ENCODE measurements around the gene KHDRBS2. TPM values are rescaled to one million over a fixed set of nuclear protein-coding genes. Genes with fewer than 3 reads are reported as not detected.

KHDRBS2 gene
- total RNA-seq = not detected in 2 replicates

DNA sequence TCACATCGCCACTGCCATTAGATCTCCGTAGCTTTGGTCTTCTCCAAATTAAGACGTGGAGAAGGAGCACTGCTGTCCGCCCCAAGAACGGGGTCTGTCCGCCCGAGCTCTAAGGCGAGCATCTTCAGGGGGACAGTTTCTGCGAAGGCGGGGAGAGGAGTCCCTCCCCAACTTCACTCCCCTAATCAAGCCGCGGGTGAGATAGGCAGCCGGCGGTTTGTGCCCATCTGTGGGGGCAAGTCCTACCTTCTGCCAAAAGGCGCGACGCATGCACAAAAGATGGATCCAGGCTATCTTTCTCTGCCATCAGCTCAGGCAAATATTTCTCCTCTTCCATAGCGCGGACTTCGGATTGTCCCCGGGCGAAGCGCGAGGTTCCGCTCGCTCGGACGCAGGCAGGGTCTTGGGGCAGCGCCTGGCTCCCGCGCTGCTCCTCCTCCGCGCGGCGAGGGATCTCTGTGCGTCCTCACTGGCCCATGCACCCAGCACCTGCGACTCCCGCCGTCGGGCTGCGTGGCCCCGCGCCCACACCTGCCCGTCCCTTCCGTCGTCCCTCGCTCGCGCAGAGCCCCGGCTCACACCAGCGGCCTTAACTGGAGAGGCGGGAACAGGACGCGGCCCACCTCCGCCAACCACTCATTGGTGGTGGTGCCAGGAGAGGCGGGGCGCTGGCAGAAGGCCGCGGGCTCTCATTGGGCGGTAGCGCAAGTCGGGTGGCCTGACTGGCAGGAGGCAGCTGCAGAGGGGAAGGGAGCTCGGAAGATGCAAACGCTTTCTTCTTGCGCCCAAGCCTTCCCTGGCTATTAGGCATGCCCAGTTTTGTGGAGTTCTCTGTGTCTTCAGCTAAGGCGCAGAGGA lies at the start of gene KHDRBS2:
Gene KHDRBS2, minus strand, starts transcription at position 614 of the 858 bp plus-strand sequence.

All from hair follicle dermal papilla cell (primary cell).